GM21526 (cell line): Measurements from ENCODE around the gene KHDRBS2.

ENCODE experiments used
- ATAC-seq: cut with Tn5 transposase; IDR thresholded peaks from one replicate; pipeline ENCODE4 v1.9.1; 2021; ENCODE audit warnings: moderate library complexity; ENCODE audit not compliant: unreplicated experiment, low FRiP score

KHDRBS2 gene

GRCh38 chr6:62039605-62040004 is 246.4 kb downstream of the KHDRBS2 start:
- ATAC-seq: no peak

- ATAC-seq: no peak
Observed at GRCh38 chr6:62037445-62037844, 248.6 kb downstream of the KHDRBS2 start.

- no peak for ATAC-seq
Observed at GRCh38 chr6:62035952-62036351, 250.1 kb downstream of the KHDRBS2 start.

GRCh38 chr6:62013719-62014118 is 272.3 kb downstream of the KHDRBS2 start:
- no peak for ATAC-seq

- no peak for ATAC-seq
Observed at GRCh38 chr6:62009445-62009844, 276.6 kb downstream of the KHDRBS2 start.

GRCh38 chr6:61989616-61990015 is 296.4 kb downstream of the KHDRBS2 start:
- no peak for ATAC-seq

GRCh38 chr6:61980622-61981021 is 305.4 kb downstream of the KHDRBS2 start:
- no peak for ATAC-seq

GRCh38 chr6:61977947-61978346 is 308.1 kb downstream of the KHDRBS2 start:
- ATAC-seq: no peak

- no peak for ATAC-seq
Observed at GRCh38 chr6:61977099-61977498, 308.9 kb downstream of the KHDRBS2 start.

- no peak for ATAC-seq
Observed at GRCh38 chr6:61959196-61959595, 326.8 kb downstream of the KHDRBS2 start.

GRCh38 chr6:61953851-61954250 is 332.2 kb downstream of the KHDRBS2 start:
- ATAC-seq: no peak

GRCh38 chr6:61951586-61951985 is 334.4 kb downstream of the KHDRBS2 start:
- ATAC-seq: no peak

- ATAC-seq: no peak
Observed at GRCh38 chr6:61950811-61951210, 335.2 kb downstream of the KHDRBS2 start.

- ATAC-seq: no peak
Observed at GRCh38 chr6:61949971-61950370, 336.1 kb downstream of the KHDRBS2 start.

- no peak for ATAC-seq
Observed at GRCh38 chr6:61949161-61949560, 336.9 kb downstream of the KHDRBS2 start.

- ATAC-seq: no peak
Observed at GRCh38 chr6:61947311-61947947, 338.6 kb downstream of the KHDRBS2 start.

GRCh38 chr6:61940919-61941318 is 345.1 kb downstream of the KHDRBS2 start:
- no peak for ATAC-seq

GRCh38 chr6:61935242-61935846 is 350.7 kb downstream of the KHDRBS2 start:
- ATAC-seq: no peak

GRCh38 chr6:61909486-61909885 is 376.5 kb downstream of the KHDRBS2 start:
- ATAC-seq: no peak

GRCh38 chr6:61901748-61902147 is 384.3 kb downstream of the KHDRBS2 start:
- ATAC-seq: no peak

- no peak for ATAC-seq
Observed at GRCh38 chr6:61894536-61894935, 391.5 kb downstream of the KHDRBS2 start.

GRCh38 chr6:61887423-61887822 is 398.6 kb downstream of the KHDRBS2 start:
- ATAC-seq: no peak
